Peyer's patch (tissue), 4 donors: ENCODE measurements around the gene PGM2. TPM values are rescaled to one million over a fixed set of nuclear protein-coding genes. Genes with fewer than 3 reads are reported as not detected.
"Not testable (repeated sequence)": the region's sequence is repeated elsewhere in the genome, so short reads cannot be mapped to it uniquely, and the experiment has no call there.

Experiments
- DNase-seq, 3 donors: peaks; one replicate each; pipeline ENCODE4 v3.0.0-alpha.2; 2017 to 2019
- H3K27ac ChIP-seq, 4 donors: fragments of 200-600 bp; sonication (generic); one replicate each; pipeline ENCODE4 v1.5.1; 2016 to 2019
- H3K27me3 ChIP-seq, 2 donors: fragments of 200-600 bp; sonication (generic); one replicate each; pipeline ENCODE4 v1.5.1; 2019
- H3K36me3 ChIP-seq, 3 donors: fragments of 200-600 bp; sonication (generic); one replicate each; pipeline ENCODE4 v1.5.1; 2016 to 2019
- H3K4me1 ChIP-seq, 4 donors: fragments of 200-600 bp; sonication (generic); one replicate each; pipeline ENCODE4 v1.5.1; 2016 to 2019
- H3K4me3 ChIP-seq, 4 donors: fragments of 200-600 bp; sonication (generic); 1 replicate in 3 of 4; 2 replicates in 1 of 4; pipeline ENCODE4 v1.5.1; 2016 to 2019; ENCODE audit warnings: mild to moderate bottlenecking in 1 of 4
- H3K9me3 ChIP-seq, 4 donors: fragments of 200-600 bp; sonication (generic); one replicate each; pipeline ENCODE4 v1.5.1; 2016 to 2019; ENCODE audit warnings: mild to moderate bottlenecking in 1 of 4
- CTCF ChIP-seq, 6 experiments: fragments of 450-650 bp in 4 of 6; fragments of 200-600 bp in 2 of 6; sonication (generic) in 1 of 6; IDR thresholded peaks; one replicate each; pipeline ENCODE4 v1.5.1; 2017 to 2019; ENCODE audit warnings: antibody characterized with exemption in 6 of 6, mild to moderate bottlenecking in 3 of 6, moderate library complexity in 1 of 6
- POLR2A ChIP-seq, 2 donors: fragments of 450-650 bp; IDR thresholded peaks; one replicate each; pipeline ENCODE4 v1.5.1; 2017; ENCODE audit warnings: antibody characterized with exemption in 2 of 2, mild to moderate bottlenecking in 2 of 2, moderate library complexity in 2 of 2
- total RNA-seq, 4 donors: library from RNA; depleted of rRNA; stranded (reverse); fragments of >200 nt; gene quantifications; one replicate each; pipeline ENCODE4 v1.1.0, GENCODE V29; 2016

The PGM2 gene
- 10 to 100 TPM; 11.3 to 27.2 (median 16.5) TPM for total RNA-seq

DNA sequence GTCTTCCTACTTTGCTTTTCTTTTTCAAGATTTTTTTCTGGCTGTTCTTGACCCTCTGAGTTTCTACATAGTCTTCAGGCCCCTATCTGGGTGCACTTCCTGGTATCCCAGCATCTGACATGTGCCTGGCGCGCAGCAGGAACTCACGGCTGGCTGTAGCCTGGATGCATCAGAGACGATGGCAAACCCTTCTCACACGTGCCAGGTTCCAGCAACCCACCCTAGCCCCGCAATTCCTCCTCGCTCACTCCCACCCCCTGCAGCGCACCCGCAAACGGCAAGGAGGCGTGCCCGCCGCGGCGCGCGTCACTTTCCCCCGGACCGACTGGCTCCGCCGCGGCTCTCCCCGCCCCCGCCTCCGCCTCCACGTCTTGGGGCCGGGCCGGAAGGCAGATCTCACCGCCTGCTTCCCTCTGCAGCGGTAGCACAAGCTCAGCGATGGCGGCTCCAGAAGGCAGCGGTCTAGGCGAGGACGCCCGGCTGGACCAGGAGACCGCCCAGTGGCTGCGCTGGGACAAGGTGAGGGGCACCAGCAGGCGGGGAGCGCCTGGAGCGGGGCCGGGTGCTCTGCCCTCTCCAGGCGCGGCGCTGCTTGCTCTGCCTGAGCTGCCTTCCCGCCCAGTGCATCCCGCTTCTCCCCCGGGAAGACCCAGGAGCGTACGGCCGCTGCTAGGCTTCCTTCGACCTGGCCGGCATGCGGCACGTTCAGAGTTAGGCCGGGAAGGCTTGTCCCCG, at the start of gene PGM2:
Gene PGM2 (plus strand): TSS at position 392 of the 735 bp plus-strand sequence. CDS start 47 bp downstream, at position 439.
- Histone ChIP-seq H3K9me3 (no peaks in the 10 kb centered on the region), H3K4me1 (peaks cover 0 to 22% (median 2%) of the 10 kb centered on the region in 4 donors), H3K36me3 (peaks cover 0 to 13% (median 0%) of the 10 kb centered on the region in 3 donors), H3K27ac (peak within 1 kb of the TSS; percentile 73 to 90 (median 75)), H3K27me3 (no peaks in the 10 kb centered on the region), H3K4me3 (peak within 1 kb of the TSS; percentile 69 to 86 (median 79))
- TF ChIP-seq POLR2A (IDR thresholded peaks at IDR 0.05) = peak; percentile 82 to 88
- TF ChIP-seq CTCF (IDR thresholded peaks at IDR 0.05) = peak in 1 of 6 experiments; percentile 1
- peak; percentile 89 to 95 (median 94) for DNase-seq

DNA sequence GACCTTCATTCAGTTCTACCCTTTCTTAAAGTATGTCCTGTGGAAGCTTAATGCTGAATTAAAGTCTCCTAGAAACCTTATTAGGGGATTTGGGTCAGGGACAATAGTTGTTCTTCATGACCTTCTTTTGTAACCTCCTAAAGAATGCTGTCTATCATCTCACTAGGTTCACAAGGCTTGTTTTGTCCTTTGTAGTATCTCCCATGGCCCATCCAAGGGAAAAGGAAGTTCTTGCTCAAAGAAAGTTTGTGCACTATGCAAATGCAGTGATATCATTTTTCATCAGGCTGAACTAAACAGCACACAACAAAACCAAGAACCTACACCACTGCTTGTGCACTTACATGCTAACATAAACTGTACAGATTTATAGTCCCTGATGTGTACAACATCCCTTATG, 46.6 kb upstream of the PGM2 start:
- peak overlapping the region in 1 of 4 donors; percentile 31 for H3K27ac ChIP-seq
- H3K36me3 ChIP-seq = no peaks in the 10 kb centered on the region
- no peak overlapping the region for H3K4me3 ChIP-seq
- no peaks in the 10 kb centered on the region for H3K9me3 ChIP-seq
- TF ChIP-seq POLR2A (IDR thresholded peaks at IDR 0.05) = no peak
- no peak for TF ChIP-seq CTCF (IDR thresholded peaks at IDR 0.05)
- DNase-seq = no peak
- no peaks in the 10 kb centered on the region for H3K4me1 ChIP-seq
- H3K27me3 ChIP-seq = no peaks in the 10 kb centered on the region

DNA sequence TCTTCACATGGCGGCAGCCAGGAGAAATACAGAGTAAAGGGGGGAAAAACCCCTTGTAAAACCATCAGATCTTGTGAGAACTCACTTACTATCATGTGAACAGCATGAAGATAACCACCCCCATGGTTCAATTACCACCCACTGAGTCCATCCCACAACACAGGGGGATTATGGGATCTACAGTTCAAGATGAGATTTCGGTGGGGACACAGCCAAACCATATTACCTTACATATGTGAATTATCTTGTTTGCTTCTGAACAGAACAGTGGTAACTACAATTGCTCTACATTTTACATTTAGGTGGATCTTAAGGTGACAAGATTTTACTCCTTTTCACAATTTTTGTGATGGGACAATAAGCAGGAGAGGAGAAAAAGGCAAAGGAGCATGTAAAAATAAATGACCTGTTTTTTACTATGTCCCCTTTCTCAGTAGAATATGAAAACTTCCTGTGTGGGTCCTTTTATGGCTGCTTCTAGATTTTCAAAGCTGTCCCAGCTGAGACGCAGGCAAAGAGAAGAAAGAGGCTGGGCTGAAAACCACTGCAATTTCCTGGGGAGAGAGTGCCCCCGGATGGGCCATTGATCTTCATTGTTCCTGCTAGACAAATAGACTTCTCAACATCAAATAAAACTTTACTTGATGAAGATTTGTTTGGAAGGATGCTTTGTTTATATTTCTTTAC, 45.9 kb upstream of the PGM2 start:
- no peaks in the 10 kb centered on the region for H3K27me3 ChIP-seq
- peak overlapping the region in 1 of 4 donors; percentile 31 for H3K27ac ChIP-seq
- TF ChIP-seq CTCF (IDR thresholded peaks at IDR 0.05) (peak in 3 of 6 experiments; percentile 10 to 27 (median 23)), POLR2A (IDR thresholded peaks at IDR 0.05) (no peak)
- no peak overlapping the region for H3K4me3 ChIP-seq
- H3K4me1 ChIP-seq = no peaks in the 10 kb centered on the region
- peak in 2 of 3 donors; percentile 50 to 79 for DNase-seq
- H3K9me3 ChIP-seq = no peaks in the 10 kb centered on the region
- H3K36me3 ChIP-seq = no peaks in the 10 kb centered on the region

DNA sequence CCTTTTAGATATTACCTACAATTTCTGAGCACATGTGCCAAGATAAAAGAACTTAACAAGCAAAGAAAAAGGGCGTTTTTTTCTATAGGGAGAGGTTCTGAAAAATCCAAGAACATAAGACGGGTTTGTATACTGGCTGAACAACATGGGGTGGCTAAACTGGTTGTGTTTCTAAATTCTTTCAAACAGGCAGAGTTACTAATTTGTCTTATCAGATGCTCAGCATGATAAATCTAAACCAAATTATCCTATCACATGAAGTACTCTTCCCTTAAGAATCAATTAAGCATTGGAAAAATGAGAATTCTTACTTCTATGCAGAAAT, 45.4 kb upstream of the PGM2 start:
- TF ChIP-seq CTCF (IDR thresholded peaks at IDR 0.05) (no peak), POLR2A (IDR thresholded peaks at IDR 0.05) (no peak)
- Histone ChIP-seq H3K9me3 (no peaks in the 10 kb centered on the region), H3K4me1 (no peaks in the 10 kb centered on the region), H3K27me3 (no peaks in the 10 kb centered on the region), H3K36me3 (no peaks in the 10 kb centered on the region), H3K4me3 (no peak overlapping the region), H3K27ac (no peak overlapping the region)
- DNase-seq = no peak

DNA sequence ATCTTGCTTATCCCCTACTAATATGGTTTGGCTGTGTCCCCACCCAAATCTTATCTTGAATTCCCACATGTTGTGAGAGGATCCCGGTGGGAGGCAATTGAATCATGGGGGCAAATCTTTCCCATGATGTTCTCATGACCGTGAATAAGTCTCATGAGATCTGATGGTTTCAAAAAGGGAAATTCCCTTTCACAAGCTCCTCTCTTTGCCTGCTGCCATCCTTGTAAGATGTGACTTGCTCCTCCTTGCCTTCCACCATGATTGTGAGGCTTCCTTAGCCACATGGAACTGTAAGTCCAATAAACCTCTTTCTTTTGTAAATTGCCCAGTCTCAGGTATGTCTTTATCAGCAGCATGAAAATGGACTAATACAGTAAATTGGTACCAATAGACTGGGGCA, 40.2 kb upstream of the PGM2 start:
- H3K27ac ChIP-seq, H3K4me1 ChIP-seq, H3K27me3 ChIP-seq, DNase-seq, H3K9me3 ChIP-seq, H3K36me3 ChIP-seq, H3K4me3 ChIP-seq: not testable (repeated sequence)

- not testable (repeated sequence) for H3K27ac ChIP-seq, H3K4me3 ChIP-seq, H3K36me3 ChIP-seq, H3K27me3 ChIP-seq, H3K9me3 ChIP-seq, DNase-seq, H3K4me1 ChIP-seq
These were observed 38.5 kb upstream of the PGM2 start for GRCh38 chr4:37787883-37788460.
